Right renal pelvis (tissue), 4 donors: ENCODE results near the gene PDGFRA. TPM values are rescaled to one million over a fixed set of nuclear protein-coding genes. Genes with fewer than 3 reads are reported as not detected.
"Not testable (repeated sequence)": the region's sequence is repeated elsewhere in the genome, so short reads cannot be mapped to it uniquely, and the experiment has no call there.

ENCODE experiments used
- DNase-seq, 4 donors: peaks; one replicate each; pipeline ENCODE4 v3.0.0-alpha.2; 2013; ENCODE audit warnings: low read depth in 4 of 4, low spot score in 3 of 4, missing footprints in 1 of 4
- polyA plus RNA-seq, 4 donors: library from polyadenylated mRNA; unstranded; fragments of 120-200 nt; gene quantifications; one replicate each; pipeline ENCODE4 v1.2.1, GENCODE V29; 2013; ENCODE audit not compliant: insufficient read length in 4 of 4

Gene PDGFRA
- polyA plus RNA-seq, 4 donors = 133 to 209 (median 191) TPM

- DNase-seq = peak in 1 of 4 donors; percentile 35
These were observed 2.5 kb upstream of the PDGFRA start for GRCh38 chr4:54226404-54227255.

- peak in 1 of 4 donors; percentile 67 for DNase-seq
These were observed 1.6 kb upstream of the PDGFRA start for GRCh38 chr4:54227256-54228055.

GRCh38 chr4:54228056-54228527, 1.0 kb upstream of the PDGFRA start:
- peak in 2 of 4 donors; percentile 71 to 74 for DNase-seq

- no peak for DNase-seq
These were observed 547 bp upstream of the PDGFRA start for GRCh38 chr4:54228546-54228945.

- DNase-seq = peak in 1 of 4 donors; percentile 5
These were observed 764 bp downstream of the PDGFRA start for GRCh38 chr4:54229631-54230483.

GRCh38 chr4:54230484-54231418, 1.7 kb downstream of the PDGFRA start:
- DNase-seq = peak in 1 of 4 donors; percentile 26

GRCh38 chr4:54231419-54231767, 2.3 kb downstream of the PDGFRA start:
- DNase-seq = no peak

- peak in 1 of 4 donors; percentile 43 for DNase-seq
These were observed 2.9 kb downstream of the PDGFRA start for GRCh38 chr4:54231768-54232688.

GRCh38 chr4:54233277-54233696, 4.2 kb downstream of the PDGFRA start:
- peak in 1 of 4 donors; percentile 73 for DNase-seq

GRCh38 chr4:54233697-54234496, 4.8 kb downstream of the PDGFRA start:
- DNase-seq = peak in 2 of 4 donors; percentile 70 to 71

- DNase-seq = no peak
These were observed 5.6 kb downstream of the PDGFRA start for GRCh38 chr4:54234497-54235205.

- DNase-seq = not testable (repeated sequence)
These were observed 7.2 kb downstream of the PDGFRA start for GRCh38 chr4:54236316-54236715.

GRCh38 chr4:54237770-54238169, 8.7 kb downstream of the PDGFRA start:
- no peak for DNase-seq

GRCh38 chr4:54238389-54238788, 9.3 kb downstream of the PDGFRA start:
- DNase-seq = no peak

- not testable (repeated sequence) for DNase-seq
These were observed 12.3 kb downstream of the PDGFRA start for GRCh38 chr4:54241268-54241823.

- not testable (repeated sequence) for DNase-seq
These were observed 14.4 kb downstream of the PDGFRA start for GRCh38 chr4:54243541-54243940.
